Measurements from ENCODE around the gene PRKCQ. TPM values are rescaled to one million over a fixed set of nuclear protein-coding genes. Genes with fewer than 3 reads are reported as not detected.

PRKCQ gene
- total and polyA plus RNA-seq, 2 of the 13 experiments (the other 11 are each of a cell fraction or from before 2014, with no cell fraction given), result 0.13 to 0.35 TPM

DNA sequence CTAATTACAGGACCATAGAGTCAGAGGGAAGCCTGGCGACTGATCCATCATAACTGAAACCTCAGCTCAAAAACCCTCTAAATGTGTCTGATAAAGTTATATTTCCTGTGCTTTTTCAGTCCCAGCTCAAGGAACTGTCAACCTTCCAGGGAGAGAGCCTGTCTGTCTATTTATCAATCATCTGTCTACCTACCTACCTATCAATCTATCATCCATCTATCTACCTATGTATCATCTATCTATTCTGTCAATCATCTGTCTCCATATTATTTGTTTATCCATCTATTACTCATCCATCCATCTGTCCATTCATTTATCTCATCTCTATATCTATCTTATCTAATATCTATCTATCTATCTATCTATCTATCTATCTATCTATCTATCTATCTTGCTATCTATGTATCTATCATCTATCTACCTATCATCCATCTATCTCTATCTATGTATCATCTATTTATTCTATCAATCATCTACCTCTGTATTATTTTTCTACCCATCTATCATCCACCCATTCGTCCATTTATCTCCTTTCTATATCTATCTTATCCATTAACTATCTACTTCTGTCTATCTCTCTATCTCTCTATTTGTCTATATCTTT lies 161.4 kb downstream of the PRKCQ start:
- H3K27ac ChIP-seq (ENCODE audit: extremely low read length, insufficient read depth, low read length), result no peak overlapping the region
- no peak overlapping the region for H3K9ac ChIP-seq (ENCODE audit: insufficient read depth, low read depth, low read length)
- no peak overlapping the region for H2AFZ ChIP-seq (ENCODE audit: low read length)
- H3K4me2 ChIP-seq (ENCODE audit: low read depth, low read length), result no peak overlapping the region
- no peak for FAIRE-seq
- intact Hi-C loops (cut with micrococcal nuclease; ENCODE audit: unreplicated experiment), result no loop called here
- H3K27me3 ChIP-seq (ENCODE audit: control insufficient read depth in 1 of 2, insufficient read depth in 2 of 2, low read length in 2 of 2), result peaks cover 4 to 5% of the 10 kb centered on the region in 2 experiments; a peak in 3 of 5 replicates
- ChIA-PET POLR2A (no interaction called here), CTCF (ENCODE audit: low intra/inter-chr PET ratio, low total read pairs) (no interaction called here)
- H4K20me1 ChIP-seq (ENCODE audit: insufficient read depth, low read length), result no peaks in the 10 kb centered on the region
- H3K79me2 ChIP-seq (ENCODE audit: insufficient read depth, low read length), result no peaks in the 10 kb centered on the region
- in situ Hi-C loops (cut with HindIII; ENCODE audit: extremely low pct_ligation_motif_present, low pct_unique_long_range_greater_than_20kb), result loop anchor here (10.0 kb wide), 1 partner anchor 256 kb away; no protein-coding TSS in a partner anchor
- no TSS peak for BruUV-seq (replicated peaks)
- H3K4me1 ChIP-seq (ENCODE audit: insufficient read depth, low read length), result no peaks in the 10 kb centered on the region
- TF ChIP-seq JUND (CRISPR knock-in tag; IDR thresholded peaks at IDR 0.05), result no peak
- TF ChIP-seq GATAD2A (CRISPR knock-in tag; IDR thresholded peaks at IDR 0.05), result no peak
- TF ChIP-seq ZNF607 (CRISPR knock-in tag; IDR thresholded peaks at IDR 0.05; ENCODE audit: borderline replicate concordance), result no peak
- no peak for TF ChIP-seq JUN (CRISPR knock-in tag; IDR thresholded peaks at IDR 0.05)
- no peak for TF ChIP-seq ZNF225 (CRISPR knock-in tag; IDR thresholded peaks at IDR 0.05)
- no peak for TF ChIP-seq NFE2L1 (CRISPR knock-in tag; IDR thresholded peaks at IDR 0.05; ENCODE audit: borderline replicate concordance)
- TF ChIP-seq ASH2L (IDR thresholded peaks at IDR 0.05; ENCODE audit: insufficient read length, low read depth, low read length), result no peak
- no peak for TF ChIP-seq NFYC (CRISPR knock-in tag; IDR thresholded peaks at IDR 0.05)
- no peak for TF ChIP-seq GFI1 (CRISPR knock-in tag; IDR thresholded peaks at IDR 0.05; ENCODE audit: borderline replicate concordance)
- TF ChIP-seq ARNT (IDR thresholded peaks at IDR 0.05), result no peak
- TF ChIP-seq GTF2F1 (IDR thresholded peaks at IDR 0.05; ENCODE audit: low read length), result no peak
- no peak for TF ChIP-seq ZSCAN21 (CRISPR knock-in tag; IDR thresholded peaks at IDR 0.05; ENCODE audit: borderline replicate concordance)
- TF ChIP-seq KMT2B (CRISPR knock-in tag; IDR thresholded peaks at IDR 0.05), result no peak
- TF ChIP-seq ZNF44 (CRISPR knock-in tag; IDR thresholded peaks at IDR 0.05), result no peak
- TF ChIP-seq ZSCAN29 (CRISPR knock-in tag; conservative IDR thresholded peaks at IDR 0.05), result no peak
- no peak for TF ChIP-seq THAP7 (CRISPR knock-in tag; IDR thresholded peaks at IDR 0.05)
- TF ChIP-seq ZNF841 (CRISPR knock-in tag; IDR thresholded peaks at IDR 0.05; ENCODE audit: borderline replicate concordance), result no peak
- WGBS (ENCODE audit: low lambda C conversion rate), result 1% methylated on average over 2 of the region's 2 CpGs
- H3K9me3 ChIP-seq (ENCODE audit: low read length), result no peaks in the 10 kb centered on the region
- DNase-seq (ENCODE audit: low spot score), result no peak
- no peak overlapping the region for H3K4me3 ChIP-seq (replicated peaks in 1 of 3; ENCODE audit: insufficient read depth in 1 of 3, low read depth in 2 of 3, low read length in 3 of 3)
- no peak for ATAC-seq
- no peaks in the 10 kb centered on the region for H3K36me3 ChIP-seq (replicated peaks in 1 of 2; ENCODE audit: control insufficient read depth in 1 of 2, insufficient read depth in 2 of 2, low read length in 2 of 2)

All from HepG2 (cell line).